Epithelial cell of esophagus (primary cell): Measurements from ENCODE around the gene KAZALD1.
A peak's percentile ranks its signal among the peaks of the same experiment; 100 is the strongest.

Experiments
- DNase-seq: peaks from one replicate; pipeline ENCODE4 v3.0.0; 2010; ENCODE audit warnings: low read depth
- H3K4me3 ChIP-seq: 2 replicates; pipeline ENCODE4 v1.5.1; 2011; ENCODE audit warnings: mild to moderate bottlenecking, low read length, control low read depth
- TF ChIP-seq, protein P1 (sequence below): IDR thresholded peaks from 2 replicates; pipeline ENCODE4 v1.5.1; 2011; ENCODE audit warnings: low read depth, mild to moderate bottlenecking, low read length, control low read depth, inconsistent platforms; ENCODE audit not compliant: insufficient read depth; ENCODE audit errors: missing control alignments

KAZALD1 gene

DNA sequence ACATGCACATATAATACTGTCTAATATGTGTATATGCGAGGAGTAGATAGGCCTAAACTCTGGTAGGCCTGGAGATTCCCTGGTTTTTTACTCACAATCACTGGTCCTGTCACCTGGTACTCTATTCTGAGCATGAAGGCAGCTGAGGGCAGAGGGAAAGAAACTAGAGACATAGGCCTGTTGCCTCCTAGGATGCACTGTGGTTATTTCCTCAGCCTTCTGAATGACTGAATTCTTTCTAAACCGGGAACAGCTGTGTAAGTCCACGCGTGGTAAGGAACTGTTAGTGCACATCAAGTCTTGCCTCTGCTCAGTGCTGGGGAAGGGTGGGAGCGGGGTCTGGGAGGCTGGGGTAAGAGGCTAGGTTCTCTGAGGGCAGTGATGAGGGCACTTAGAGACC, 7.7 kb downstream of the KAZALD1 start:
- H3K4me3 ChIP-seq: no peak overlapping the region
- TF ChIP-seq, protein P1, sequence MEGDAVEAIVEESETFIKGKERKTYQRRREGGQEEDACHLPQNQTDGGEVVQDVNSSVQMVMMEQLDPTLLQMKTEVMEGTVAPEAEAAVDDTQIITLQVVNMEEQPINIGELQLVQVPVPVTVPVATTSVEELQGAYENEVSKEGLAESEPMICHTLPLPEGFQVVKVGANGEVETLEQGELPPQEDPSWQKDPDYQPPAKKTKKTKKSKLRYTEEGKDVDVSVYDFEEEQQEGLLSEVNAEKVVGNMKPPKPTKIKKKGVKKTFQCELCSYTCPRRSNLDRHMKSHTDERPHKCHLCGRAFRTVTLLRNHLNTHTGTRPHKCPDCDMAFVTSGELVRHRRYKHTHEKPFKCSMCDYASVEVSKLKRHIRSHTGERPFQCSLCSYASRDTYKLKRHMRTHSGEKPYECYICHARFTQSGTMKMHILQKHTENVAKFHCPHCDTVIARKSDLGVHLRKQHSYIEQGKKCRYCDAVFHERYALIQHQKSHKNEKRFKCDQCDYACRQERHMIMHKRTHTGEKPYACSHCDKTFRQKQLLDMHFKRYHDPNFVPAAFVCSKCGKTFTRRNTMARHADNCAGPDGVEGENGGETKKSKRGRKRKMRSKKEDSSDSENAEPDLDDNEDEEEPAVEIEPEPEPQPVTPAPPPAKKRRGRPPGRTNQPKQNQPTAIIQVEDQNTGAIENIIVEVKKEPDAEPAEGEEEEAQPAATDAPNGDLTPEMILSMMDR: no peak
- no peak for DNase-seq

DNA sequence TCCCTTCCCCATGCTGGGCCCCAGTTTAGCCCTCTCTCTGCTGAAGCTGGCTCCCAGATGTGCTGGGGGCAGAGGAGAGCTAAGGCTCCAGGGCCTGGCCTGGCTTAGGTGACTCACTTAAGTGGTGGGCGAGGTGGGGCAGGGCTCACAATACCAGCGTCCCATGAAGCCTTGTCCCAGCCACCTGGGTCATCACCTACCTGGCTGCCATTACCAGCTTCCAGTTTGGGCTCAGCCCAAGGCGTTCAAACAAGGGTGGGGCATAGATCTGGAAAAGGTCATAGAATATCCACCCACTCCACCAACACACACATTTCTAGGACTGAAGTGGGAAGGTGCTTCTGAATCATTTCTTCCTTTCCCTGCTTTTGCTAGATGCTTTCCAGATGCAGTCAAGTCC, 8.3 kb downstream of the KAZALD1 start:
- DNase-seq: no peak
- TF ChIP-seq, protein P1: no peak
- H3K4me3 ChIP-seq: no peak overlapping the region

DNA sequence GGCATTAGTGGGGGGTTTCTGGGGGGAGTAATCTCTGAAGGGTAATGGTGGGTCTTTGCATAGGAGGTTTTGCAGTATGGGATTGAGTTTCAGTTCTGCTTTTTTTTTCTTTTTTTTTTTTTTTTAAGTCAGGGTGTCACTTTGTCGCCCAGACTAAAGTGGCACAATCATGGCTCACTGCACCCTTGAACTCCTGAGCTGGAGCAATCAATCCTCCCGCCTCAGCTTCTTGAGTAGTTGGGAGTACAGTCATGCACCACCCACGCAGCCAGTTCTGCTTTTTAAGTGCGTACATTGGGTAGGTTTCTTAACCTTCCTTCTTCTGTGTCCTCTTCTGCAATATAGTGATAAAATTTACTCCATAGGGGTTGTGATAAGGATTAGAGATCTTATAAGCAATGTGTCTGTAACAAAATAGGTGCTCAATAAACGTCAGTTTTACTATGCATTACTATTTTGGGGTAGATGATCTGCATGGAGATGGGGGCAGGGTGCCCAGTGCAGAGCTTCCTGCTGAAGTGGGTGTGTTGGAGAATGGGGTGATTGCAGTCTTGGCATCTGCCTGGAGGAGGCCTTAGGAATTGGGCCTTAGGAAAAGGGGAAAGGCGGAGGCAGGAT, 9.6 kb downstream of the KAZALD1 start:
- TF ChIP-seq, protein P1: no peak
- no peak overlapping the region for H3K4me3 ChIP-seq
- DNase-seq: peak; percentile 54

DNA sequence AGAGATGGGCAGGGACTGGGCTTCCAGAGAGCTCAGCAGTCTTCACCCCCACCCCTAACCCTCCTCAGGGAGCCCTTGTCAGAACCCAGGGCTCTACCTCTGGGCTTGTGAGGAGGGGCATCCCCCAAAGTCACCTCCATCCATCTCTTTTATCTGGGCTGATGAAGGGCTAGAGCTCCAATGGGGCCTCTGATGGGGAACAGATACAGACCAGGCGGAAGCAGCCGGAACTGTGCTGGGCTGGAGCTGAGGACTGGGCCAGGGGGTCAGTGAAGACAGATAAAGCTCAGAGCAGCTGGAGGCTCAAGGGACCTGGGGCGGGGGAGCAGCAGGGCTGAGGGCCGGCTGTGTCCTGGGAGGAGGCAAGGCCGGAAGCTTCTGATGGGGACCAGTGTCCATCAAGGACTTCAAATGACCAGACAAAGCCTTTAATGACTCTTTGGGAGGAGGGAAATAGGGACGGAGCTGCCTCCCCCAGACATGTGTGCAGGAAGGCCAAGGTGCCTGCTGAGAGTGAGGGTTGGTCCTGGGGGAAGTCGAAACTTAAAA, 10.2 kb downstream of the KAZALD1 start:
- TF ChIP-seq, protein P1: no peak
- H3K4me3 ChIP-seq: no peak overlapping the region
- no peak for DNase-seq

DNA sequence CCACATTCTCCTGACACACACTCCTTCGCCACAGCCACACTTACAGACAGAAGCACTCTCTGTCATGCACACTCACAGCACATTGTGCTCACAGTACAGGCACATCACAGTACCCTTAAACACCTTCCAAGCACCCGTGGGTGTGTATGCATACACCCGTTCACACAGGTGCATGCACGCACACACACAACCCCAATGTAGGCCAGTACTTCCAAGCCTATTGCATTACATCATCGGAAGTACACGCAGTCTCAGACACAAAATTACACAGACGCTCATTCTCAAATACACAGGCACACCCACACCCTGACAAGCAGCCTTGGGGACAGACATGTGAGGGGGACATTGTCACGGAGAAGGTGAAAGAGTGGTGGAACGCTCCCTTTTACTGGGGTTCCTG, 11.1 kb downstream of the KAZALD1 start:
- no peak overlapping the region for H3K4me3 ChIP-seq
- peak; percentile 16 for DNase-seq
- TF ChIP-seq, protein P1: no peak

DNA sequence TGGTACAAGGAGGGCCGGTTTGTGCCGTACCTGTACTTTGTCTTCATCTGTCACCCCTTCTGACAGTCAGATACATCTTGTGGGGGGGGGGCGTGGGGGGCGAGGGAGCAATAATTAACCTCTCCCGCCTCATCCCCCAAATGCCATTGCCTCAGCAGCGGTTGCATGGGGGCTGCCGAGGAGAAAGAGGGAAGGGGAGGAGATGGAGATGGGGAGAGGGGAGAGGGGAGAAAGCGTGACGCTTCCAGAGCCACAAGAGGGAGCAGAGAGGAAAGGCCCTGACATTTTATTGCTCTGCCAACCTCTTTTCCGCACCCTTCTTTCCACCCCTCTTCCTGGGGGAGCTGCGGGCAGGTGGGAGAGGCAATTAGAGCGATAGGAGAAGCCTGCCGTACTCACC, 11.8 kb downstream of the KAZALD1 start:
- TF ChIP-seq, protein P1: no peak
- no peak for DNase-seq
- H3K4me3 ChIP-seq: no peak overlapping the region

DNA sequence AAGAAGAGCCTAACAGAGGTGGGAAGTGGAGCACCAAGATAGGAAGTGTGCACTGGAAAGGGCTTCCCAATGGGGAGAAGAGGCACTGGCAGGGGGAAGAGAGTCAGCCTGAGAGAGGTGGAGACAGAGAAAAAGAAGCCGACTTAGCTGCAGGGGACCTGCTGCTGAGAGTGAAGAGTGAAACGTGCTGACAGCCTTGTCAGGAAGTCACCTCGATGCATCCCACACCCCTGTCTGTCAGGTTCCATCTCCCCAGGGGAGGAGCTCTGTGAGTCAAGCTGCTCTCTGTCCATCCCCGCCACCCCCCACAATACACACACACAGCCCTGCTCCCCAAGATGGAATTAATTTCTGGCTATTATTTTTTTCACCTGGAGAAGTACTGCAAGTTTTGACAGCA, 14.0 kb downstream of the KAZALD1 start:
- peak; percentile 30 for DNase-seq
- no peak overlapping the region for H3K4me3 ChIP-seq
- TF ChIP-seq, protein P1: no peak
